GM10266 (cell line): ENCODE results near the gene TES.

Source experiments
- DNase-seq: peaks from one replicate; pipeline ENCODE4 v3.0.0; 2012; ENCODE audit errors: extremely low spot score
- TF ChIP-seq, protein P1 (sequence below): IDR thresholded peaks from 2 replicates; pipeline ENCODE4 v1.5.1; 2012; ENCODE audit warnings: mild to moderate bottlenecking, low read depth; ENCODE audit not compliant: control insufficient read depth, insufficient read depth; ENCODE audit errors: missing control alignments

TES gene

DNA sequence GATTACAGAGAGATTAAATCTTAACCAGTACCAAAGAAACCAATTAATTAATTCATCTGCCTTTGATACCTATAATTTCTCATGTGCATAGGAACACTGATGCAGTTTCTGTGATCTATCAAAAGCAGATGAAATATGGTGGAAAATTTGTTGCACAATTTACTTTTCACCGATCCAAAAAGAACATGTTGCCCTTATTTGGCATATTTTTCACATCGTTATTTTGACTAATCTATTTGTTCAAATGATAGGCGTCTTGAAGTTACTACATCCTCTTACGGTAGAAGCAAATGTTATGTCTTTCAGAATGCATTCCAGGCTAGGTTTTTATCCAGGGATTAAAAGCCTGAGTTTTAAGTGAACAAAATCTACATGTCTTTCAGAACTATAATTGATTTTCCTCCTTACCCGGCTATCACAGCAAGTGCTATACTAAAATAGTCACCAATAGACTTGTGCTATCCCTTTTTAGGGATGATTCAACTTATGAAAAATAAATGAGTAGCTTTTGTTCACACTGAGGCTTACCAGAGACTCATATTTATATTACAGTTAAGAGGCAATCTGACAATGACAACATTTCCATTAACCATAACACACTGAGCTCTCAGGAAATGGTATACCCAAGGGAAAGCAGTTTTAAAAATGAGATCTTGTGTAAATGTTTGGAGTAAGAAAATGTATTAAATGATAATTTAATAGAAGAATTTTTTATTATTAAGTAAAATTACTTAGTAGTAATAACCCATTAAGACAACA is 16.8 kb upstream of the TES start:
- TF ChIP-seq, protein P1, sequence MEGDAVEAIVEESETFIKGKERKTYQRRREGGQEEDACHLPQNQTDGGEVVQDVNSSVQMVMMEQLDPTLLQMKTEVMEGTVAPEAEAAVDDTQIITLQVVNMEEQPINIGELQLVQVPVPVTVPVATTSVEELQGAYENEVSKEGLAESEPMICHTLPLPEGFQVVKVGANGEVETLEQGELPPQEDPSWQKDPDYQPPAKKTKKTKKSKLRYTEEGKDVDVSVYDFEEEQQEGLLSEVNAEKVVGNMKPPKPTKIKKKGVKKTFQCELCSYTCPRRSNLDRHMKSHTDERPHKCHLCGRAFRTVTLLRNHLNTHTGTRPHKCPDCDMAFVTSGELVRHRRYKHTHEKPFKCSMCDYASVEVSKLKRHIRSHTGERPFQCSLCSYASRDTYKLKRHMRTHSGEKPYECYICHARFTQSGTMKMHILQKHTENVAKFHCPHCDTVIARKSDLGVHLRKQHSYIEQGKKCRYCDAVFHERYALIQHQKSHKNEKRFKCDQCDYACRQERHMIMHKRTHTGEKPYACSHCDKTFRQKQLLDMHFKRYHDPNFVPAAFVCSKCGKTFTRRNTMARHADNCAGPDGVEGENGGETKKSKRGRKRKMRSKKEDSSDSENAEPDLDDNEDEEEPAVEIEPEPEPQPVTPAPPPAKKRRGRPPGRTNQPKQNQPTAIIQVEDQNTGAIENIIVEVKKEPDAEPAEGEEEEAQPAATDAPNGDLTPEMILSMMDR = no peak
- no peak for DNase-seq

DNA sequence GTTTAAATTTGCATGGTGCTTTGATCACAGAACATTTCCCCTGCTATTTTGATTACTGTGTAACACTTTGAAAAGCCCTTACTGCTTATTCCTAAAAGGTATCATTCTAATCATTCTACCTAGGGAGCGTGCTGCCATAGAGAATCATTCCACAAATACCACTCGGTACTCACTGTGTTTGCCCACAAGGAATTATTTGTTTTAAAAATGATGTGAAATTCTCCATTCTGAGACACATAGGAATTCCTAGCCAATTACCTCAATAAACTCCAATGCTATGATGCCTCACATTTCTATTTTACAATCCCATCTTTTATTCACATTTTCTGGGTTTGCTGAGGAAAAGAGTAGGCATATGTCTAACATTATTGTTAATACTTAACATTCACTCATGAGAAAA is 16.2 kb upstream of the TES start:
- TF ChIP-seq, protein P1 = no peak
- no peak for DNase-seq

DNA sequence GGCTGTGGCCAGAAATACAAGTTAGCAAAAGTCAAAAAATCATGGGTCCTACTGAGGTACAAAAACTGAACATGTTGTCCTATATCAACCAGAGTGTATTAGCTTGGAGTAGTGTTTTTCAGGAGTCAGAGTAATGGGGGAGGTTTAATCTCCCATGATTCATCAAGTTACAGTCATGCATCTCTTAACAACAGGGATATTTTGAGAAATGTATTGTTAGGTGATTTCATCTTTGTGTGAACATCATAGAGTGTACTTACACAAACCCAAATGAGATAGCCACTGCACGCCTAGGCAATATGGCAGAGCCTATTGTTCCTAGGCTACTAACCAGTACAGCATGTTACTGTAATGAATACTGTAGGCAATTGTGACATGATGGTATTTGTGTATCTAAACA is 14.9 kb upstream of the TES start:
- DNase-seq = no peak
- TF ChIP-seq, protein P1 = no peak

DNA sequence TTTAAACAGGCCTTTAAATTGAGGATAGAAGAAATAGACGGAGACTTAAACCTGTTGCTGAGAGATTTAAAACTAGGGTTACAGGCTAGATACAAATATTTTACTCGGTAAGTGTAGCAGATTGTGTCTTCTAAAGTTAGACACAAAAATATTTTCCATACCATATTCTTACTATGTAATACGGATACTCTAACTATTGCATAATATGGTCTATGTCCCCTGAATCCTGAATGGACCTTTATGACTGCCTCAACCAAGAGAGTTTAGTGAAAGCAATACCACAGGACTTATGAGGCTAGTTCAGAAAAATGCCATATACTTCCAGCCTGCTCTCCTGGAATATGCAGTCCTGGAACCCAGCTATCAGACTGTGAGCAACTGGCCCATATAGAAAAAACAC is 13.4 kb upstream of the TES start:
- DNase-seq = no peak
- TF ChIP-seq, protein P1 = no peak

DNA sequence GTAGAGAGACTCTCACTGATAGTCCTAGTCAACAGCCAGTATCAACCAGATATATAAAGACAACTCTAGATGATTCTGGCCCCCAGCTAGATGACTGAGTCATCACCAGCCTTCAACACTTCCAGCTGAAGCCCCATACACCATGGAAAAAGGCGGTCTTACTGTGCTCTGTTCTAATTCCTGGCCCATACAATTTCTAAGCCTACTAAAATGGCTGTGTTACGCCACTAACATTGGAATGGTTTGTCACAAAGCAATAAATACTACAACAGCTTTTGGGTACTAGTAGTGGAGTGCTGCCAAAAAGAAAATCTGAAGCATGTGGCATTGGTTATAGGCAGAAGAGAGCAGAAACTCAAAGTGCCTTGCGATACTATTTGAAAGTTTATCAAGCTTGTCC is 13.0 kb upstream of the TES start:
- no peak for DNase-seq
- TF ChIP-seq, protein P1 = no peak

DNA sequence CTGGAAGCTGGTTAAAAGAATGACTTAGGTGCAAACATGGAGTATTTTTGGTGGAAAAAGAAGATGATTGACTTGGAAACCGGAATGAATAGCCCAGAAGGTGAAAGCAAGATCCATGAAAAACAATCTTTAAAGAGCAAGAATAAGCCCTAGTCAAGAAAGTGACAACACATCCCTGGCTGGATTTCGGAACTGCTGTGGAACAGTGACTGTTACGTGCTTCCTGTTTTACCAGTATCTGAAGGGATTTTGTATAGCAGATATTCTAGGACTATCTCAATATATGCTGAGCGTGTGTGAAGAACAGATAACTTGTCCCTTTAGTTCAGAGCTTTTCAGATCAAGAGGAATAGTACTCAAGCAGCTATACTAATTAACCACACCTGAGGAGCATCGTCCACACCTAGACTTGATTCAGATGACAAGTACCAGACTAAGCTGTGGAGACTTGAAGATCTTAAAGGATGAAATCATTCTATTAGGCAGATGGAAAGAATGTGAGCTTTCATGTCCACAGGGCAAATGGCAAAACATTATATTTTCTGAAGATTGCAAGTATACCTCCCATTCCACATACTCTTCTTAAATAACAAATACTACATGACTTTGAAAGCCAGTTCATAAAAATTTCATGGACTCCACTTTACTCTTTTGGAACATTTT is 11.5 kb upstream of the TES start:
- TF ChIP-seq, protein P1 = no peak
- DNase-seq = no peak

DNA sequence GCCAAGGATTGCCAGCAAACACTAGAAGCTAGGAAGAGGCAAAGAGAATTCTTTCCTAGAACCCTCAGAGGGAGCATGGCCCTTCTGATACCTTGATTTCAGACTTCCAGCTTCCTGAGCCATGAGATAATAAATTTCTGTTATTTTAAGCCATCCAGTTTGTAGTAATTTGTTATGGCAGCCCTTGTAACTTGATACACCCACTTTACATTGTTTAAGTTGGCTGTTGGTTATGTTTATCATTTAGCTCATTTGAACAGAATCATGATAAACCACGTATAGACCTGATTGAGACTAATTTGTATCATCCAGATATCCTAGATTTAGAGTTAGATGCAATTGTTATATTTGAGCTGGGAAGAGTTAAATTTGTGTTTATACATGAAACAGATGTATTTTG is 9.4 kb upstream of the TES start:
- TF ChIP-seq, protein P1 = no peak
- no peak for DNase-seq
